Endothelial cell (in vitro differentiated cells): ENCODE data around the gene TMEM158. TPM values are rescaled to one million over a fixed set of nuclear protein-coding genes. Genes with fewer than 3 reads are reported as not detected.

Source experiments
- DNase-seq: peaks from one replicate; pipeline ENCODE4 v3.0.0; 2021; ENCODE audit warnings: low spot score
- H3K27ac Mint-ChIP-seq: one replicate; pipeline ENCODE4 v1.8.0; 2021; ENCODE audit warnings: mixed read lengths, inconsistent platforms; ENCODE audit not compliant: unreplicated experiment
- H3K27me3 Mint-ChIP-seq: one replicate; pipeline ENCODE4 v1.8.0; 2021; ENCODE audit warnings: mild to moderate bottlenecking, moderate library complexity, mixed read lengths, inconsistent platforms; ENCODE audit not compliant: unreplicated experiment
- H3K36me3 Mint-ChIP-seq: one replicate; pipeline ENCODE4 v1.8.0; 2021; ENCODE audit warnings: mild to moderate bottlenecking, low read depth, mixed read lengths, inconsistent platforms; ENCODE audit not compliant: unreplicated experiment
- H3K4me1 Mint-ChIP-seq: one replicate; pipeline ENCODE4 v1.8.0; 2021; ENCODE audit warnings: mild to moderate bottlenecking, mixed read lengths, inconsistent platforms; ENCODE audit not compliant: unreplicated experiment
- H3K4me3 Mint-ChIP-seq: one replicate; pipeline ENCODE4 v1.8.0; 2021; ENCODE audit warnings: mild to moderate bottlenecking, mixed read lengths, inconsistent platforms; ENCODE audit not compliant: unreplicated experiment
- H3K9me3 Mint-ChIP-seq: one replicate; pipeline ENCODE4 v1.8.0; 2021; ENCODE audit warnings: mixed read lengths, inconsistent platforms; ENCODE audit not compliant: unreplicated experiment
- CTCF ChIP-seq: fragments of 200-600 bp; sonication (generic); IDR thresholded peaks from one replicate; pipeline ENCODE4 v1.5.0; 2021; ENCODE audit warnings: antibody characterized with exemption; ENCODE audit not compliant: unreplicated experiment
- total RNA-seq: library from RNA; stranded (reverse); fragmentation: NEBNext Ultra II Directional; extraction: Animal tissue kit (Norgen Biotek cat#: 25700); gene quantifications from one replicate; pipeline ENCODE4 v1.2.1, GENCODE V29; 2021; ENCODE audit not compliant: unreplicated experiment

Gene TMEM158
- total RNA-seq, 1 donor from 2014 or later, result 7.3 TPM

- no peak overlapping the region for H3K4me3 Mint-ChIP-seq
- no peaks in the 10 kb centered on the region for H3K9me3 Mint-ChIP-seq
- H3K27me3 Mint-ChIP-seq, result no peaks in the 10 kb centered on the region
- no peaks in the 10 kb centered on the region for H3K4me1 Mint-ChIP-seq
- no peak overlapping the region for H3K27ac Mint-ChIP-seq
- no peaks in the 10 kb centered on the region for H3K36me3 Mint-ChIP-seq
- TF ChIP-seq CTCF, result no peak
- no peak for DNase-seq
Measured at GRCh38 chr3:45244356-45244755, 18.3 kb upstream of the TMEM158 start.

GRCh38 chr3:45241206-45241605 is 15.1 kb upstream of the TMEM158 start:
- Mint-ChIP-seq H3K9me3 (no peaks in the 10 kb centered on the region), H3K36me3 (no peaks in the 10 kb centered on the region), H3K4me1 (no peaks in the 10 kb centered on the region), H3K27me3 (no peaks in the 10 kb centered on the region), H3K27ac (no peak overlapping the region), H3K4me3 (no peak overlapping the region)
- no peak for TF ChIP-seq CTCF
- DNase-seq, result no peak

- DNase-seq, result no peak
- no peak overlapping the region for H3K4me3 Mint-ChIP-seq
- H3K27me3 Mint-ChIP-seq, result no peaks in the 10 kb centered on the region
- H3K36me3 Mint-ChIP-seq, result peaks cover 3% of the 10 kb centered on the region
- no peak overlapping the region for H3K27ac Mint-ChIP-seq
- H3K4me1 Mint-ChIP-seq, result no peaks in the 10 kb centered on the region
- no peaks in the 10 kb centered on the region for H3K9me3 Mint-ChIP-seq
- no peak for TF ChIP-seq CTCF
Measured at GRCh38 chr3:45240292-45240691, 14.2 kb upstream of the TMEM158 start.

GRCh38 chr3:45239254-45239653 is 13.2 kb upstream of the TMEM158 start:
- H3K27ac Mint-ChIP-seq, result no peak overlapping the region
- H3K4me3 Mint-ChIP-seq, result no peak overlapping the region
- peaks cover 3% of the 10 kb centered on the region for H3K36me3 Mint-ChIP-seq
- DNase-seq, result no peak
- no peaks in the 10 kb centered on the region for H3K4me1 Mint-ChIP-seq
- H3K9me3 Mint-ChIP-seq, result no peaks in the 10 kb centered on the region
- H3K27me3 Mint-ChIP-seq, result no peaks in the 10 kb centered on the region
- TF ChIP-seq CTCF, result no peak

GRCh38 chr3:45236964-45237363 is 10.9 kb upstream of the TMEM158 start:
- H3K36me3 Mint-ChIP-seq, result peaks cover 3% of the 10 kb centered on the region
- no peak overlapping the region for H3K4me3 Mint-ChIP-seq
- no peak for TF ChIP-seq CTCF
- no peak overlapping the region for H3K27ac Mint-ChIP-seq
- H3K27me3 Mint-ChIP-seq, result no peaks in the 10 kb centered on the region
- no peaks in the 10 kb centered on the region for H3K4me1 Mint-ChIP-seq
- no peaks in the 10 kb centered on the region for H3K9me3 Mint-ChIP-seq
- no peak for DNase-seq
